Melanocyte of skin (primary cell): ENCODE data around the gene ZIC1. TPM values are rescaled to one million over a fixed set of nuclear protein-coding genes. Genes with fewer than 3 reads are reported as not detected.

ENCODE experiments used
- total RNA-seq, 2 donors: library from RNA; depleted of rRNA; stranded (reverse); fragments of >200 nt; gene quantifications; 2 replicates each; pipeline ENCODE4 v1.2.3, GENCODE V29; 2012

ZIC1 gene
- not detected for total RNA-seq

GRCh38 chr3:147409143-147410115 lies at the start of gene ZIC1:
Gene ZIC1, plus strand, starts transcription at chr3:147409365. Its CDS starts 748 bp downstream, at chr3:147410113.

GRCh38 chr3:147406028-147406931 lies 2.9 kb upstream of the ZIC1 start, which contains the start of gene ZIC4:
Gene ZIC4, minus strand, starts transcription at chr3:147406543. Its CDS starts 3,746 bp downstream, at chr3:147402797.

Other genes with a start within 250 kb of the ZIC1 start
- not detected for gene ZIC4, start 2.8 kb upstream of the ZIC1 start, total RNA-seq